ENCODE results near the gene GLT8D2.

GLT8D2 gene

DNA sequence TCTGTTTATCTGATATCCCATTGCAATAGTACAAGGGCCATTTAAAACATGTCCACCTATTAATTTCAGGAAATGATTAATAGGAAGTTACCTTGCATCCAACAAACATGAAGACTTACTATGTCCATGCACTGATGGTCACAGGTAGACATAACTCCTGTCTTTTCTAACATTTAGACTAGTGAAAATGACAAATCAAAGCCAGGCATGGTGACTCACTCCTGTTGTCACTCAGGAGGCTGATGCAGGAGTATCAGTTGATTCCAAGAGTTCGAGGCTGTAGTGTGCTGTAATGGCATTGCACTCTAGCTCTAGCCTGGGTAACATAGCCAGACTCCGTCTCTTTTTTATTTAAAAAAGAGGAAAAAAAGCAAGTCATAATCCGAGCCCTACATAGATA, 105.0 kb downstream of the GLT8D2 start:
- TF ChIP-seq, protein P1, sequence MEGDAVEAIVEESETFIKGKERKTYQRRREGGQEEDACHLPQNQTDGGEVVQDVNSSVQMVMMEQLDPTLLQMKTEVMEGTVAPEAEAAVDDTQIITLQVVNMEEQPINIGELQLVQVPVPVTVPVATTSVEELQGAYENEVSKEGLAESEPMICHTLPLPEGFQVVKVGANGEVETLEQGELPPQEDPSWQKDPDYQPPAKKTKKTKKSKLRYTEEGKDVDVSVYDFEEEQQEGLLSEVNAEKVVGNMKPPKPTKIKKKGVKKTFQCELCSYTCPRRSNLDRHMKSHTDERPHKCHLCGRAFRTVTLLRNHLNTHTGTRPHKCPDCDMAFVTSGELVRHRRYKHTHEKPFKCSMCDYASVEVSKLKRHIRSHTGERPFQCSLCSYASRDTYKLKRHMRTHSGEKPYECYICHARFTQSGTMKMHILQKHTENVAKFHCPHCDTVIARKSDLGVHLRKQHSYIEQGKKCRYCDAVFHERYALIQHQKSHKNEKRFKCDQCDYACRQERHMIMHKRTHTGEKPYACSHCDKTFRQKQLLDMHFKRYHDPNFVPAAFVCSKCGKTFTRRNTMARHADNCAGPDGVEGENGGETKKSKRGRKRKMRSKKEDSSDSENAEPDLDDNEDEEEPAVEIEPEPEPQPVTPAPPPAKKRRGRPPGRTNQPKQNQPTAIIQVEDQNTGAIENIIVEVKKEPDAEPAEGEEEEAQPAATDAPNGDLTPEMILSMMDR (conservative IDR thresholded peaks at IDR 0.05): no peak
- H3K27ac ChIP-seq: no peak overlapping the region; the same call in 1 of the 2 replicates

Measured in VCaP (cell line).